GM18858 (cell line): ENCODE data around the gene C10orf71.
A peak's percentile ranks its signal among the peaks of the same experiment; 100 is the strongest.

Experiments used
- ATAC-seq: cut with Tn5 transposase; IDR thresholded peaks from one replicate; pipeline ENCODE4 v1.9.1; 2021; ENCODE audit not compliant: unreplicated experiment

The C10orf71 gene

DNA sequence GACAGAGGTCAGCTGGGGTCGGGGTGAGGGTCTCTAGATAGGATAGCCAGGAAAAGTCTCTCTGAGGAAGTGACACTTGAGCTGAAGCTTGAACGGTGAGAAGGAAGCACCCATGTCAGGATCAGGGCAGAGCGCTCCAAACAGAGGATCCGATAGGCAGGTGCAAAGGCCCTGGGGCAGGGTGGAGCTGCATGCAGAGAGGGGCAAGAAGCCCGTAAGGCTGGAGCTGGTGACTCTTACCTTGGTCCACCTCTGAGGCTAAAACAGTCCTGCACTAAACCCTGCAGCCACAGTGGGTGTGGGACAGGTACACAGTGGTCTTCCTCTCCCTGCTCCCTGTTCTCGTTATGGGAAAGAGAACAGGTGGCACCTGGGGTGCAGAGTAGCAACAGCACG lies 5.8 kb upstream of the C10orf71 start:
- no peak for ATAC-seq

DNA sequence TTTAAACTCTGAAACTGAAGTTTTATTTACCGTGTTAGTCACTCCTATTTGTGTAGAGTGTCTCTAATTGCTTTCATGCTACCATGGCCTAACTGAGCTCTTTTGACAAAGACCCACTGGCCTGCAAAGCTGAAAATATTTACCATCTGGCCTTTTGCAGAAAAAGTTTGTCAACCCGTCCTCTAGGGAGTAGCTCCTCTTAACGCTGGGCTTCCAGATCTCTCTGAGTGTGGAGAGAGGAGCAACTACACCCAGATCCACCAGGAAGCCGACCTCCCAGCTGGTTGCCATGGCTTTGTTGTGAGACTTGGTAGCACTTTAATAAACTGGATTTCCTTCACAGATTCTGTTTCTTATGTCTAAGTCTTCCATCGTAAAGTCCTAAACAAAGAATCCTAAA lies 4.2 kb upstream of the C10orf71 start:
- ATAC-seq = no peak

DNA sequence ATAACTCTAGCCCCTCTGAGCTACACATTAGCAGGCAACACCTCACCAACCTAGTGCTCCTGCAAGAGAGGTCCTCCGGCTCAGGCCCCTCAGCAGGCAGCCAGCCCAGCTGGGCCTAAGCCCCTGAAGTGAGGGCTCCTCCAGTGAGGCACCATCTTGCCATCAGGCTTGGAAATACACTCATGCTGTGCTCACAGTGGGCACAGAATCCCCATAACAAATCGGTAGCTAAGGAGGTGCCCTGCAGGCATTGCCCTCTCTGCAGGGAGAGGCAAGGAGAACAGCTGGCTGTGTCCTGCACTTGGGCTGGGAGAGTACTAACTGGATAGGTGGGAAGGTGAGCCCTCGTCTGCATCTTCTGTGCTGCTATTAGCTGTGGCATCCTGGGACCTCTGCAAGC lies 3.7 kb upstream of the C10orf71 start:
- no peak for ATAC-seq

DNA sequence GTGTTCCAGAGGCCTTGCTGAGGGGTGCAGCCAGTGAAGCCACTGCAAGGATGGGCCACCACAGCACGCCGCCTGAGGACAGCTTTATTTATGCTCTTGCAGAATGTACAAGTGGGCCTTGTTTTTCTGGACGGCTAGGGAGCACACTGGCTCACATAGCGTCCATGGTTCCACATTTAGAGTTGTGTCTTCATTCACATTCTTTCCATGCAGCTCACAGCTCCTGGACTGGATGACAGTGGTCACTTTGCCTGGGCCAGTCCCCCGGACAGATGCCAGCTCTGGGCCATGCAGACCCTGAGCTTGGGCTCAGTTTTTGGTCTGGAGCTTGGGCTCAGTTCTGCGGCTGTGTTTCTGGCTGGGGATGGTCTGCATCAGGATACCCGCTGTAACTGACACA lies 2.6 kb upstream of the C10orf71 start:
- ATAC-seq = no peak

DNA sequence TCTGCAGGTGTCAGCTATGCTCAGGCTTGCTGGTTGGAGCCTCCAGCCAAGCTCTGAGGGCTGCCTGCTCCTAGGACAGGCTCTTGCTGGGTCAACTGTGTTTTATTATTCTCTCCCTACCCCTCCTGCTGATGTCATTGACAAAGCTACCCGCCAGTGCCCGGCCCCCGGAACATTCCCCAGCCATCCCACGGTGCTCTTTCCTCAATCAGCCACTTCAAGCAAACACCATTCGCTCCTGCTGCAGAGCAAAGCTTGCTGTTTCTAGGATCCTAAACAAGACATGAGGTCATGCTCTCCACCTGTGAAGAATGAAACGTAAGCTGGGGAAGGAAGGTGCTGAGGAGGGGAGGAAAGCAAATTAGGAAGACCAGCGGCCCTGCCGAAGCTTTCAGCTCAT lies 2.1 kb upstream of the C10orf71 start:
- ATAC-seq = no peak

DNA sequence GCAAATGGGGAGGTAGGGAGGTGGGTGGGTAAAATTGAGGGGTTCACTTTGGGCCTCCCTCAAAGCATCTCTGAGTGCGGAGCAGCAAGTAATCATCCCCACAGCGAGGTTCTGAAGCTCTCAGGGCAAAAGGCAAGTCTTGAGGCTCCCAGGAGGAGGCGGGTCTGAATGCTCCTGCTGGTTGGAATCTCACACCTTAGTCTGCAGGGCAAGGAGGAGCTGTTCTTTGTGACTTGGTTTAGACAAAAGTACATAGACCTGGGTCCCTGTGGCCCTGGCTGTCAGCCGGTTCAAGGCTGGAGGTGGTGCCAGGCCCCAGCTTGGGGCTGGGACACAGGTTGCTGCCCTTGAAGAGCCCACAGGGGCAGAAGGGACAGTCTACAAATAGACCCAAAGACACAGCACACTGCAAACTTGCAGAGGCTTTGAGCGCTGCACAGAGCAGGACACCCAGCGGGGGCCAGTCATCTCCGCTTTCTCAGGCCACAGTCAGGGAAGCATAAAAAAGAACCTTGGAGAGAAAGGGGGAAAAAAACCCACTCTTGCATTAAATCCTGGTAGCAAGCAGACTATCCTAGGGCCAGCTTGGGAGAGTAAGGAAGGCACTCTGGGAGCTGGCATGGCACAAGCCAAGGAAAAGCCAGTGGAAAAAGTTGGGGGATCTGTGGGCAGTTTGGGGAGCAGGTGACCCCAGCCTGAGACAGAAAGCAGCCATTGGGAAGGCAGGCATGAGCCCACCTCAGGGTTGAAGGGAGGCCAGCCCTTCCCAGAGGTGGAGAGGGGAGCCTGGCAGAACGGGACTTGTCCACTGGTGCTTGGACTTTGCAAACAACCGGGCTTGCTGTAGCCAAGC lies 926 bp upstream of the C10orf71 start:
- ATAC-seq = no peak

DNA sequence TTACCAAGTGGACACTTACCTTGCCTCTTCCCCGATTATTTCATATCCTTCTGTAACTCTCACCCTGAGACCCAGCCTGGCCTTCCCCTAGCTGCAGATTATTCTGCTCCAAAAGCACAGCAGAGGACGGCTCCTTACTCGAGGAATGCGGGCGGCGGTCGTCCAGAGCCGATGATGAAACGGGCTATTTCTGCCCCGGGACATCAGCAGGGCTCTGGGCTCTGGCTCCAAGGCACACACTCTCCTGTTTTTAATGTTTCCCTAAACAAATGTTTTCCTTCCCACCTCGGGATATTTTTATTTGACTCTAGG lies 343 bp upstream of the C10orf71 start:
- no peak for ATAC-seq

DNA sequence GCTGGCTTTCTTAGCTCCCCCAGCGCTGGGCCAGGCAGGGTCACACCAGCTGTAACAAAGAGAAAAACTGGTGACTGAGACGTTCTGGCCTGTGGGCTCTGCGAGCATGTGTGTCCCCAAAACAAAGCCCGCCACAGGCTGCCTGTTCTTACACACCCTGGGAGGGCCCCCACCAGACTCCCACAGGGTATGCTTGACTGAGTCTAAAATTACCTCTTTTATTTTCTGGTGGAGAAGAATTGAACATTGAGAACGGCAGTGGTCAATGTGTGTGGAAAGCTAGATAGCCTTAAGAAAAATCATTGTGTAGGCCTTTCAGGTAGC lies 808 bp downstream of the C10orf71 start:
- ATAC-seq = peak; percentile 52

DNA sequence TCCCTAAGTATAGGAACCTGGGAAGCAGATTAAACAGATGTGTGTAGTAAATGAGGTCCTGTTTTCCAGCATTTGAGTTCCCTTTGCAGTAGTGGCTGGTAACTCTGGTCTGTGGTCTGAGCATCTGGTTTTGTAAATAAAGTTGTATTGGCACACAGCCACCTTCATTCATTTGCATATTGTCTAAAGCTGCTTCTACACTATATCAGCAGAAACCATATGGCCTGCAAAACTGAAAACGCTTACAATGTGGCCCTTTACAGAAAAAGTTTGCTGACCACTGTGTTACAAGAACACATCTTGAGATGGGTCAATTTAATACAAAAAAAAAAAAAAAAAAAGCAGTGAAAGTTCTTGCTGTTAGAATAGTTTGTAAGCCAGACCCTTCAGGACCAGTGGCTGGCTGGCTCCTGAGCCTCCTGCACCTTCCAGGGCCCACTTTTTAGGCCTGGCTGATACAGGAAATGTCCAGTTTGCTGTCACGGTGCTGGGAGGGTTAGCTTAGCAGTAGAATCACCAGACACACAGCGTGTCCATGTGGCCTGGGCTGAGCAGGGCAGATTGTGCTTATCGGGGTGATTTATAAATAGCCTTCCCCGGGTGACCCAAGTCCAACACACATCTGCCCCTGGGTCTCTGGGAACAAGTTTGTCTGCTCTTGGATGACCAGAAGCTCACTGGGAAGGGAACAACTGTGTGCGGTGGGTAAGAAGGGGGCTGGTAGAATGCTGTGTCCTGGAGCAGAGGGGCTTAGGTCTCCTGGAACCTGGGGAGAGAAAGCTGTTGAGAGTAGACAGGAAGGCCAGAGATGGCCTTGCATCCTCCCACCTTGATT lies 1.4 kb downstream of the C10orf71 start:
- ATAC-seq = peak; percentile 70

DNA sequence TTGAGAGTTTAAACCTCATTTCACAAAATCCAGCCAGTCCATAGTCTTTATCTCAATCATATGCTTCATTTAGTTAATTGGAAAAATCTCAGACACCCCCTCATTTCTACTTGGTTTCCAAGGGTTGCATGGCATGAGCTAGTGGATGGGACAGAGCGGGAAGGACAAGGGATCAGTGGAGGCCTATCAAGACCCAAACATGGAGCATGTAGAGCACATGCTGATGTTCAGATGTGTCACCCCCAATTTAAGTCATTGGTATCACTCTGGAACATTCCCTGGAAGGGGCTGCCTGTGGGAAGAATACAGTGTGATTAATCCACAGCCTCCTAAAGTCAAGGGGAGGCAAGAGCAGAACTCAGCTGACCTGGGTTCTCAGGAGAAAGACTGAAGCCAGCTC lies 2.3 kb downstream of the C10orf71 start:
- ATAC-seq = no peak

DNA sequence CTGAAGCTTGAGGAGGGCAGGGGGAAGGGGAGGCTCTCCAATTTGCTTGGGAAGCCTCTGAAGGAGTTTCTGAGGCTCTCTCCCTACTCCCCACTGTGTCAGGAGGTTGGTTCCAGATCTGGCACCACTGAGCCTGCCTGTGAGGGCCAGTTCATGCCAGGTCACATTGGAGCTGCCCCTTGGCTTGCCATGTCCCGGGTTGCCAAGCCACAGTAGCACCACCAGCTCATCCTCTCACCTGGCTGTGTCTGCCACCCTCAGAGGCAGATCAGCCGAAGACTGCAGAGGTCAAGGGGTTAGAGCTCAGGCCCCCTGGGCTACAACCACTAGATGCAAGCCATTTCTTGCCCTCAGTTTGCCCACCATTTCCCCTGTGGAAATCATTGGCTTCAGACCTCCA lies 3.1 kb downstream of the C10orf71 start:
- no peak for ATAC-seq

DNA sequence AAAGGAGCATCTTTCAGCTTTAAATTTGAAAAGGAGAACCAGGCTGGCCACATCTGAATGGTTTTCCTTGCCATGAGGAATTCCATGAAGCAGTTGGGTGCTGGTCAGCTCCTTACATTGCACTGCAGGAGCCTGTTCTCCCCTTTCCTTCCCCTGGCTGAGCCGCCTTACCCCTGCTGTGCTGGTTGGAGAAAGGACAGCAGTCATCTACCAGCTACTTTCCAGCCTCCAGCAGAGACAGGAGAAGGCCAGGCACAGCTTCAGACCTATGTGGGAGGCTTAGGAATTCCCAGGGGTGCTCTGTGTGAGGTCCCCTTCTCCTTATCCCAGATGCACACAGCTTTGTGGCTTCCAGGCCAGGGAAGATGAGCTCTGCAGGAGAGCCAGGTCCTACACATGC lies 4.7 kb downstream of the C10orf71 start:
- ATAC-seq = no peak

DNA sequence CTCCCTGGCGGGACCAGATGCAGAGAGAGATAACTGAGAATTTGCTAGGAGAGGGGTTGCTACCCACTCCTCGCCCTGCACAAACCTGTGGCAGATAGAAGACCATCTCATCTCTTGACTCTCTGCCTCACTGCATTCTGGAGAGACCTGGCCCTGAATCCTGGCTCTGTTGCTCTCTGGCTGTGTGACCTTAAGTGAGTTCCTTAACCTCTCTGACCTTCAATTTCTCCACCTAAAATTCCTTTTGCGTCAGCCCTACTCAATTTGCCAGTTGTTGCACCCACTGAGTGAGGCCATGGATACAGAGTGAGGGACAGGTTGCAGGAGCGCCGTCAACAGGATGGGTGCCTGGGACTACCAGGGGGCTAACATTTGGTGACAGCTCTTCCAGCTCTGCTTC lies 5.2 kb downstream of the C10orf71 start:
- no peak for ATAC-seq

DNA sequence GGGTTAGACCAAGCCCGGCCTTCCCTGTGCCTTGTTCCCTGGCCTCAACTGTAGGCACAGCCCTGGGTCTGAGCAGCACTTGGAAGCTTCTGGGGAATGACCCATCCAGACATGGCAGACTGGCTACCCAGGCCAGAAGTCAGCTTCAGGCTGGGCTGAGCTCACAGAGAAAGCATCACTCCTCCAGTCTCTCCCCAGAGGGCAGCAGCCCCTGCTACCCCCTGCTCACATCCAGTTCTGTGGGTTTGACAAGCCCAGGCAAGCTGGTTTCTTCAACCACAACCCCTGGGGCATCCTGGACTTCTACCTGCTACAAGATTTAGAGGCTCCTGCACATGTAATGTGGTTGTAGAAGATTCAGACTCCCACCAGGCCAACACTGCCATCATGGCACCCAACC lies 9.0 kb downstream of the C10orf71 start:
- ATAC-seq = no peak

DNA sequence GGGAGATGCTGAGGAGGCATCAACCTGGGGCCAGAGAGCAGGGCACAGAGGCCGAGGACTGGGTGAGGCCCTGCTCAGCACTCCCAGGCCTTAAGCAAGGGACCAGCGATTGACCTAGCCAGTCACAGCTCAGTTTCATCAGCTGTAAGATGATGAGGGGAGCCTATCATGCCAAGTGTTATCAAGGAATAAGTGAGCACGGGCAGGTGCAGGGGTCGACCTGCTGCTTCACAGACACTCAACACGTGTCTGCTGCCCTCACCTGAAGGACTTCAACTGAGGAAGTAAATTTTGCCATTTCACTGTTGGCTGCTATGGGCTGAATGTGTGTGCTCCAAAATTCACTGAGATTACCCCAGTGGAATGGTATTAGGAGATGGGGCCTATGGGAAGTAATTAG lies 9.9 kb downstream of the C10orf71 start:
- ATAC-seq = no peak

DNA sequence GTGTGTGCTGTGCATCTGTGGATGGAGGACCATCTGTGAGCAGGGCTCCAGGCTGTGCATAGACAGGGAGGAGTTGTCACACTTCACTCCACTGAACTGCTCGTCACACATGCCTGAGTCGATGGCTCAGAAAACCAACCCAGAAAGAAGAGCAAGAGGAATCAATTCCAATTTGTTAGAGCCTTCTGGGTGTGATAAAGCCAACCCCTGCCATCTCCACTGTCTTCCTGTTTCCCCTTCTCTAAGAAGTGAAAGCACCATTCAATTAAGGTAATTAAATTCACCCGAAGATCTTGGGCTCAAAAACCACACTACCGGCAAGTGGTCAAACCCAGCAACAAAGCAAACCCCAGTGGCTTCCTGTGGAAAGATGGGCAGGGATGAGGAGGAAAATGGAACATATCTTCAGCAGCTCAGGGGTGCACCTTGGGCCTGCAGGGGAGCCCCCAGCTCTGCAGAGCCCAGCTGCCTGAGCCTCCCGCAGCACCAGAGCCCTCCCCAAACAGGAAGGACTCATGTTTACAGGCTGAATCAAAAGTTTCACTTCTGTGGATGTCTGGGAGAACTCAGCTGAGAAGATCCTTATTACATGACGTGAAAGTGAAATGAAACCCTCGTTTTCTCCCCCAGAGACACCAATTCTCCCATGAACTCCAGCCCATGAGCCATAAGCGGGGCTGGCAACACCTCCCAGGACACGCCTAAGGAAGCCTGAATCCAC lies 10.9 kb downstream of the C10orf71 start:
- no peak for ATAC-seq

DNA sequence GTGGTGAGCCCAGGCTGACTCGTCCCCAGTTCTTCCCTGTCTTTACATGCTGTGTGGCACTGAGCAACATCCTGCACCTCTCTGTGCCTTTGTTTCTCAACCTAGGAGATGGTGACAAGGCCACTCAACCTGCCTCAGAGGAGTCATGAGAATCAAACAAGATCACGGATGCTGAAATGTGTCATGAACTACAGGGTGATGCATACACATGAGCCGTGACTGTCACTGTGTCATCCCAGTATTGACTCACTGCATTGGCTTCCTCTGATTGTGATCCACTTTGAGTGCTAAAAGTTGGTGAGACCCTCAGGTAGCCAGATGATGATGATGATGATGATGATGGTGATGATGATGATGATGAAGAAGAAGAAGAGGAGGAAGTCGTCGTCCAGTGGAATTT lies 11.5 kb downstream of the C10orf71 start:
- no peak for ATAC-seq

DNA sequence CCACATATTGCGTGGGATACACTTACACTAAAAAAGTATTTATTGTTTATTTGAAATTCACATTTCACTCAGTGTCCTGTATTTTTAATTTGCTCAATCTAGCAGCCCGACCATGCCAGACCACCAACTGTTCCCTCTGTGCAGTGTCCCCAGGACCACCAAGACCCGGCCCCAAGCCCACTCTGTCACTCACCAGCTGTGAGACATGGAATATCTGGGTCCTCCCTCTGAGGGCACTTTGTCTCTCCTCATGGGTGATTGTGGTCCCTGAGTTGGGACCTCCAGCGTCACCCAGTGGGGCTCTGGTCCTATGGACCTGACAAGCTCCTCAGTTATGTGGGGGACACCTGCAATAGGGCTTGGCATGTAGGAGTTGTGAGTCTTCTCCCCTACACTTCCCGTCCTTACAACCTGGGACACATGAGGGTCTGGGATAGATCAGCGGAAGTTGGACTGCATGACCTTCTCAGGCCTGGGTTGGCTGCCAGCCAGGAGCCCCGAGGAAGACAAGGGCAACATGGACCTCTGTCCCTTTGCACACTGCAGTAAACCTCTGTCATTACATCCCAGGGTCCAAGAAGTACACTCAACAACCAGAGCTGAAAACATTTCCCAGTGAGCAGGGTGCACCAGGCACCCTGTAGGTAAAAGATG lies 12.1 kb downstream of the C10orf71 start:
- ATAC-seq = no peak

DNA sequence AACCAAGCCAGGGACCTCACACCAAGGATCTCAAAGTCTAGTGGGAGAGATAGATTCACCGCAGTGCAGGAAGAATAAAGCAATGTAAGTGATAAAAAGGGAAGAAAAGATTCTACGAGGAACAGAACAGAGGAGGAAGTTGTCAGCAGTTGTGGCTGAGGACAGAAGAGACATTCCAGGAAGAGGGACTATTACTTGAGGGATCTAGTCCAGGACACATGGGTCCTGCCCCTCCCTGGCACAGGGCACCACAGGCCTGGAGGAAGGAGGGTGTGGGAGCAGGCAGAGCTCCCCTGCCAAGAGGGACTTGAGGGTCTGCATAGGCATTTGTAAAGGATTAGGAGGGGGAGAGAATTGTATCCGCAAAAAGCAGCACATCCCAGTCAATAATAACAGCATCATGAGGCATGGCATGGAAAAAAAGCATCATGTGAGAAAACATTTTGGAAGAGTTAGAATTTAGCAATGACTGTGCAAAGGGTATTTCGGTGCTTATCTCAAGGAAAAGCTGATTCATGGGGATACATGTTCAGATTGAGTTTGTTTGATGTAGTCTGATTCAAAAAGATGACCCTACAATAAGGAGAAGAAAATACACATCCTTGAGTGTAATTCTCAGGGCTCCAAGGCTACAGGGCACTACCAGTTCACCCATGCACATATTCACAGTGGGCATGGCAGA lies 12.7 kb downstream of the C10orf71 start:
- no peak for ATAC-seq

DNA sequence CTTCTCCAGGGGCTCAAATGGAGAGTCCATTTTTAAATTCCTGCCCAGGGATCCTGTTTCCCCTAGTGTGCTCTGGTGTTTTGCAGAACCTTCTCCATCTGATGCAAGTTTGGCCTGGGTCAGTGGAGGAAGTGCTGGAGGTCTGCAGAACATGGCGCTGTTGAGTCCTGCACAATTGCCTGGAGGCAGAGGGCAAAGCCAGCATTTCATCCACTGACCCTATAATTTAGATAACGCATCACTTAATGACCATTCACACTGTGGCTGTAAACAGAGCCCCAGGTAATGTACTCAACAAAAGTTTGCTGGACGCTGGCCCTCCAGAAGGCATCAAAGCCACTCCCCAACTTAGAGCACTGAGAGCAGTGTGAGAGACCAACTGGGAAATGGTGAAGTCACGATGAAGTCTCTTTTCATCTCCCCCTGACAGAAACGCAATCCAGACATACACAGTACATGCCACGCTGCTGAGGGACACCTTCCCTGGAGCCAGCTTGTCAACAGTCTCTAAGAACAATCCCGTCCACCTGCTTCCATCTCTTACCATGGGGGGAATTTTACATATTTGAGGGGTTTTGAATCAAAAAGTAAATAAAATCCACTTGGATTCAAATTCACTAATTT lies 13.4 kb downstream of the C10orf71 start:
- ATAC-seq = no peak
